ENCODE results near the gene RHOB.
A peak's percentile ranks its signal among the peaks of the same experiment; 100 is the strongest.
"Not testable (repeated sequence)": the region's sequence is repeated elsewhere in the genome, so short reads cannot be mapped to it uniquely, and the experiment has no call there.

RHOB gene

GRCh38 chr2:20480913-20481312, 34.0 kb downstream of the RHOB start:
- DNase-seq: no peak

- DNase-seq: no peak
Observed at GRCh38 chr2:20481798-20482405, 35.0 kb downstream of the RHOB start.

DNA sequence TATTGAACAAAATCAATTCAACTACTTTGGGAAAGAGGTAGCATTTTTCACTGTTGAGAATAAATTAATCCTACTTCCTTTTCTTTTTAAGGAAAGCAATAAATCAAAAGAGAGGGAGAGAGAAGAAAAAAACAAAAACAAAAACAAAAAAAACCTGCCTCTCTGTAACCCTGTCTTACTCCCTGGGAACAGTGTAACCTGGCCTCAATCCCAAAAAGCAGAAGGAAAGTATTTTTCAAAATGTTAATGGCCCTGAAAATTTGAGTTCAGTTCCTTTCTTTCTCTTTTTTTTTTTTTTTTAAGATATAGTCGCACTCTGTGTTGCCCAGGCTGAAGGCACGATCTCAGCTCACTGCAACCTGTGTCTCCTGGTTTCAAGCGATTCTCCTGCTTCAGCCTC, 35.9 kb downstream of the RHOB start:
- DNase-seq: no peak

DNA sequence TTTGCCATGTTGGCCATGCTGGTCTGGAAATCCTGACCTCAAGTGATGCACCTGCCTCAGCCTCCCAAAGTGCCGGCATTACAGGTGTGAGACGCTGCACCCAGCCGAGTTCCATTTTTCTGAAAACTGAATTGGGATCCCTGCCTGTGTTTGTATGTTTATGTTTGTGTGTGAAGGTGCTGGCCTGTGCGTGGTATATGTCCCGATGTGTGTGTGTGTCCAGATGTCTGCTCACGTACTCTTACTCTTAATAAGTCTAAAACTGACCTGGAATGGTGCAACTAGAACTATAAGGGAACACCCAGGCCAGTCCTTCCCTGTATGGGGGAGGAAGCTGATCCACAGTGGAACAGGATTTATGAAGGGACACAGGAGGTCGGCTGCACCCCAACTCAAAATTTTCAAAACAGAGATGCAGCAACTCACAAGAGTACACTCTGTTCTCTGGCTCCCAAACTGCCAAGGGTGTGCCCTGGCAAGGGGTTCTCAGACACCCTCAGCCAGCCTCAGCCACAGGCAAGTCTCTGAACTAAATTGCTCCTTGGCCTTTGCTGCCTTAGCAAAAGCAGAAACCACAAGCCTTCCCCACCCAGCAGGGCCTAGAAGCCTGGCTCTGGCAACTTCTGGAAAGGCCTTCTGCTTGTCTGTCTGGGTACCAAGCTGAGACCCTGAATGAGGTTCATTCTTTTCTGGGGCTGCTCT, 36.5 kb downstream of the RHOB start:
- no peak for DNase-seq

DNA sequence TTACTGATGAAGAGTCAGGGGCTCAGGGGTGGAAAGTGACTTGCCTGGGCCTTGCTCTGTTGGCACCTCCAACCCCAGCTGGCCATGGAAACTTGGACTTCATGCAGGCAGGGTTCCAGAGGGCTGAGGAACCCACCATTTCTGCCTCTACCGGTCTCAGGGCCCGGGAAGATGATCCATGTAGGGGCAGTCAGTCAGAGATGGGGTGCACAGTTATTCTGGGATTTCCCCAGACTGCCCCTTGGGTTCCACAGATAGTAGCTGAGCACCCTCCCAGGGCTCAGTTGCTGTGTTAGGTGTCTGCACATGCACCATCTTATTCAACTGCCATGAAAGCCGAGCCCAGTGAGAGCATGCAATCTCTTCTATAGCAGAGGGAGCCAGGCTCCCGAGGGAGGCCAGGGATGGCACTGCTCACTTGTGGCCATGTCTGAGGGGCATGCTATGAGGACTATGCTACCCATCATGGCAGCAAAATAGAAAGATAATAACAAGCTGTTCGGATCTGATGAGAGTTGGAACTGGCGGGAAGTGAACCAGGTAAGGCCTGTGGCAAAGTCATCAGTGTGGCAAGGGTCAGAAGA, 37.3 kb downstream of the RHOB start:
- no peak for DNase-seq

GRCh38 chr2:20484810-20485611, 38.1 kb downstream of the RHOB start:
- DNase-seq: no peak

- no peak for DNase-seq
Observed at GRCh38 chr2:20485612-20486388, 38.9 kb downstream of the RHOB start.

- no peak for DNase-seq
Observed at GRCh38 chr2:20486571-20486970, 39.7 kb downstream of the RHOB start.

DNA sequence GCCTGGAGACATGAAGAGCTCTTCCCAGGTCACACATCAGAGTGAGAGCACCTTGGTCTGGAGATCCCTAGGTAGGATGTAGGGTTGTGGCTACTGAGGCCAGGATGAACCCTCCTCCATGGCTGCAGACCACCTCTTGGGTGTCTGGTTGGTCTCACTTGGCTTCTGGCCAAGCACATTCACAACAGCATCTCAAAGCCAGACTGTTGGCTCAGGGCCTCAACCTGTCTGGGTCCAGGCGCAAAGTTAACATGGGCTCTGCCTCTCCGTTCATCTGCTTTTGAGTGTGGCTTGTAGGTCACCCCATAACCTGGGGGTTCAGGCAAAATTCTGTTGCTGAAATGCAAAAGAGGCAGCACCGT, 40.1 kb downstream of the RHOB start:
- DNase-seq: no peak

DNA sequence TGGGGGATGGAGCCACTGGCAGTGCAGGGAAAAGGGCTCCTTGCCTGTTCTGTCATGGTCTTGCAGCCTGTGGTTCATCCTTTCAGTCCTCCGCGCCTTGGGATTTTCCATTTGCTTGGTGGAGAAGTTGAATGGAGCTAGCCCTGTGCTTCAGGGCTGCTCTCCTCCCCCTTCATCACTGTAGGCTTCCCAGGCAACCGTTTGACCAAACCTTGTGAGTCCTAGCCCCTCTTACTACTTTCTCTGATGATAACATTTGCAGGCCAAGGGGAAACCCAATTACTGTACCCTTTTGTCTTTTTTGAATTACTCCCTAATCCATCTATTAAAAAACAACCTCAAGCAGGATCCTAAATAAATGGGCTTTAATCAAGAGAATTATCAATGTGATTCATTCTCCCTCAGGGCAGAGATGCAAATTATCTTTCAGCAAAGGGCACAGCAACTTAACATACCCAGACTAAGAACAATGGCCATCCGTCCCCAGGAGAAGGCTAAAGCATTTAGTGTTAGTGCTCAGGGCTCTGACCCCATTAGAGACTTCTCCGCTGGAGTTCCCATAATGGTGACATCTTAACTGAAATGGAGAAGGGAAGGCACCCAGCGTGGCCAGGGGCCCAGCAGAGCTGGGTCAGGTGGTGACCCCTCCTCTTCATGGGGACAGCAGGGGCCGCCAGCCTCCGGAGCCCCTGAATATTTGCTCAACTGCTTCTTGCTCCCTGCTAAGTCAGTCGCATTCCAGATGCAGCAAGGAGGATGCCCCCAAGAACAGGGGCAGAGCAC, 40.7 kb downstream of the RHOB start:
- no peak for DNase-seq

DNA sequence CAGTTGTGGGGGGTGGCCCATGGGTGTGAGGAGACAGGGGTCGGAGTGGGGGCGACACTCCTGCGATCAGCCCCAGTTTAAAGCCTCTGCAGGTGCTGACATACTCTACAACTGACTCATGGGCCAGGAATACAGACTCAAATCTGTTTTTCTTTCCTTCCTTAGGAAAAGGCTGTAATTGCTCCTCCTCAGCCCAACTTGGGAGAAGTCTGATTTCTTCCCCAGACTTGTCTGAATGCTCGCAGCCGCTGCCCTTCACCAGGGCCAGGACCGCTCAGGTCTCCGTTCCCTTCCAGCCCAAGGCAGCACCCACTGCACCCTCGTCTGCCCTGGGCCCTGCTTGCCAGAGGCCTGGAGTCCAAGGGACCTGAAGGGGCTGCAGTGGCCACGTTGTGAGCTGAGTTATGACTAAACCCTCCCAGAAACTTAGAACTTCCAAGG, 41.3 kb downstream of the RHOB start:
- DNase-seq: no peak

GRCh38 chr2:20488782-20489181, 41.9 kb downstream of the RHOB start:
- no peak for DNase-seq

- peak; percentile 58 for DNase-seq
Observed at GRCh38 chr2:20490300-20491181, 43.7 kb downstream of the RHOB start.

DNA sequence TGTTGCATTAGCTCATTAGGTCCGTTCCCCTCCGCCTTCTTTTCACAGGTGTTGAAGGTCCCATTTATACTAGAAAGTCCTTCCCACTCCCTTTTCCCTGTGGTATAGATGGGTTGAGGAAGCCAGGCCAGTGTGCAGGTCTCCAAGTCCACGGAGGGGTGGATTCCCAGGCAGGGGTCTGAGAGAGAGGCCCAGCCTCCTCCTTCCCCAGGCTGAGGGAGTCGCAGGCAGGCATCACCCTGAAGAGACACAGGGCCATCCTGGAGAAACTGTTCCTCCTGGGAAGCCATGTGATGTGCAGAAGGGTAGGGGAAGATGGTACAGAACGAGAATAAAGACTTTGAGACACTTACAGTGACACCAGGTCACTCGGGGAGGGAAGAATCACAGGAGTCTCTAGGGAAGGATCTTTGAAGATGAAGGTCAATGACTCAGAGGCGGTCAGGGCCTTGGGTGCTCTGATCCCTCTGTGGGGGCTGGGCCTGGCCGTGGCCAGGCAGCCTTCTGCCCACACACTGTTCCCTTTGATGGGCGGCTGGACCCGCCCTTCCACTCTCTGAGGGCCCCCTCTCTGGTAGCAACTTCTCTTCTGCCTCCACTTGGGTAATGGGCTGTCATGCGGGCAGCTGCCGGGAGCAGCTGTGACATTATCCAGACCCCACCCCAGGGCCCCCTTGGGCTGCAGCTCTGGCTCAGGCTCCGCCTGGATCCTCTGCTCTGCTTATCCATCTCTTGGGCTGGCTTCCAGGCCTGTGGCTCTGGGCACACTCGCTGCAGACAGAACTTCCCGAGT, 45.1 kb downstream of the RHOB start:
- no peak for DNase-seq

GRCh38 chr2:20493095-20493494, 46.2 kb downstream of the RHOB start:
- DNase-seq: not testable (repeated sequence)

DNA sequence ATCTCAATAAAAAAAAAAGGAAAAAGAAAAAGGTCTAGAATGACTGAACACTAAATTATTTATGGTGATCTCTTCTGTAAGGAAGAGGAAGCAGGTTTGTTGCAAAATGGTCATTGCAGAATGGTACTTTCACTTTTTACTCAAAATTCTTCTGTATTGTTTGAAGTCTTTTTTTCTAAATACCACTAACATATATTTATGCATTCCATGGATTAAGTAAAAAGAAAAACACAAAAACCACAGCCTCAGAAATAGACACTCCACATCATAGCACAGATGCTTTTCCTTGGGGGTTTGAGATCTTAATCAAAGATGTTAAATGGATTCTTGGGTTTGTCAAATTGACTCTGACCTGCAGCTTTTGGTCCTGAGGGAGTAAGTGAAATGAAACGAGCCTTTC, 47.4 kb downstream of the RHOB start:
- no peak for DNase-seq

DNA sequence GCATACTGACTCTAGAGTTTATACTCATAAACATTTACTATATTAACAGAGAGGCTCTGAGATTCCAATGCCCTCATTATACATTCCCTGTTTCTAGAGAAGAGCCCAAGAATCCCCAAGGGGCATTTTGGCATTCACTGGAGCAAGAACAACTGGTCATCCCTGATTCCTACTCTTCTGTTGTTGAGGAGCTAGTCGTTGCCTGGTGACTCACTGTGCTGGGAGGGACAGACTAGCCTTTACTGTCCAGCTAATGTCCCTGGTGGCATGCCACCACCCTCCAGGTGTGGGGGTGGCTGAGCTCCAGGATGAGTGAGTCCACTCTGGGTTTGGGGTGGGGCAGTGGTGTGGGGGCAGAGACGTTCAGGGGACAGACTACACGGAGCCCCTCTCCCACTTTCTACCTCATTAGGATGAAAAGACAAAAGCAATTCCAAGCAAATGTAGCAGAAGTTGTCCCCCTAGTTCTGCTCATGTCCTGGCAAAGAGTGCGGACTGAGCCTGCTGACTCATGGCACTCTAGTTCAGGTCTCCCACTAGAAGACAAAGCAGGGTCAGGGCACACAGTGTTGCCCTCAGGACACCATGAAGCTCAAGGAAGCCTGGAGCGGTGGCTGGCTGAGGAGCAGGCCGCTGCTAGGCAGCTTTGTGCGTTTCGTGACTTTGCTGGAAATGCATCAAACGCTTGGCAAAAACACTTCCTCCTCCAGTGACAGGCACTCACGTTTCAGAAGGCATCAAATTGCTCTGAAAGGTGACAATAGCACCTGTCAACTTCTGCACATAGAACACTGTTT, 49.4 kb downstream of the RHOB start:
- no peak for DNase-seq

DNA sequence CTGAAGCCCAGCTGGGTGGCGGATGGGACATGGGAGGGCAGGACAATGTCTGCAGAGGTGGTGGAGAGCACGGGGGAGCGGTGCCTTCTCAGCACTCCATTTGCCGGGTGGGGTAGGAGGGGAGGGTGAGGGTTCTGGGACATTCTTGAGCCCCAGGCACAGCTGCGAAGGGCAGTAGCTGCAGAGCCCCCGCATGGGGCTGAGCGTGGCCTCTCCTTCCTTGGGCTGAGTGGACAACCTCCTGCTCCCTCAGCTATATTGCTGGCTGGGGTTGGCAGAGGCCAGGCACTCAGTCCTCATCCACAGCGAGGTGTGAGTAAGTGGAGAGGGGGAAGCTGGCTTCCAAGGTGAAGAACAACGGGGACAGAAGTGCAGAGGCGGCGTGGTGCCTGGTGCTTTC, 50.1 kb downstream of the RHOB start:
- DNase-seq: no peak

Data from DMS79 (cell line).